ENCODE data around the gene MERTK. TPM values are rescaled to one million over a fixed set of nuclear protein-coding genes. Genes with fewer than 3 reads are reported as not detected.

Gene MERTK
- total and polyA plus RNA-seq, 2 of the 13 experiments (the other 11 are each of a cell fraction or from before 2014, with no cell fraction given): 37.3 to 44.7 TPM

GRCh38 chr2:111917106-111917505 lies 18.7 kb downstream of the MERTK start (continued):
- TF ChIP-seq CEBPZ (IDR thresholded peaks at IDR 0.05; ENCODE audit: low read length) (no peak), NFKBIZ (CRISPR knock-in tag; IDR thresholded peaks at IDR 0.05) (no peak), ZNF530 (CRISPR knock-in tag; IDR thresholded peaks at IDR 0.05; ENCODE audit: low read depth) (no peak), SAP130 (CRISPR knock-in tag; IDR thresholded peaks at IDR 0.05; ENCODE audit: low read depth) (no peak), SOX5 (CRISPR knock-in tag; IDR thresholded peaks at IDR 0.05; ENCODE audit: borderline replicate concordance) (no peak)

- Histone ChIP-seq H2AFZ (ENCODE audit: low read length) (no peak overlapping the region), H3K27me3 (ENCODE audit: control insufficient read depth in 1 of 2, insufficient read depth in 2 of 2, low read length in 2 of 2) (no peaks in the 10 kb centered on the region), H3K27ac (ENCODE audit: extremely low read length, insufficient read depth, low read length) (peak overlapping the region; percentile 87), H3K4me2 (ENCODE audit: low read depth, low read length) (no peak overlapping the region), H3K36me3 (replicated peaks in 1 of 2; ENCODE audit: control insufficient read depth in 1 of 2, insufficient read depth in 2 of 2, low read length in 2 of 2) (peaks cover 9 to 22% of the 10 kb centered on the region in 2 experiments), H3K9me3 (ENCODE audit: low read length) (no peaks in the 10 kb centered on the region), H3K4me3 (replicated peaks in 1 of 3; ENCODE audit: insufficient read depth in 1 of 3, low read depth in 2 of 3, low read length in 3 of 3) (no peak overlapping the region), H4K20me1 (ENCODE audit: insufficient read depth, low read length) (no peaks in the 10 kb centered on the region), H3K79me2 (ENCODE audit: insufficient read depth, low read length) (peaks cover 81% of the 10 kb centered on the region), H3K4me1 (ENCODE audit: insufficient read depth, low read length) (peaks cover 44% of the 10 kb centered on the region), H3K9ac (ENCODE audit: insufficient read depth, low read depth, low read length) (no peak overlapping the region)
- POLR2A ChIA-PET: interaction anchor here (1.0 to 2.6 kb wide), 3 partner anchors 8 to 68 kb away, joined by 3 to 17 read pairs (median 8); partner anchors contain the start of gene MERTK
- ATAC-seq (no peak), FAIRE-seq (no peak), DNase-seq (ENCODE audit: low spot score) (no peak)
- 93% methylated on average over 1 of the region's 1 CpG for WGBS (ENCODE audit: low lambda C conversion rate)
- intact Hi-C loops (cut with micrococcal nuclease; ENCODE audit: unreplicated experiment): loop anchor here (1.0 to 2.0 kb wide), 2 partner anchors 8 to 18 kb away; no protein-coding TSS in a partner anchor
- CTCF ChIA-PET (ENCODE audit: low intra/inter-chr PET ratio, low total read pairs): no interaction called here
- in situ Hi-C loops (cut with HindIII; ENCODE audit: extremely low pct_ligation_motif_present, low pct_unique_long_range_greater_than_20kb): no loop called here
- BruUV-seq (replicated peaks): TSS peak; percentile 12
- TF ChIP-seq LCORL (IDR thresholded peaks at IDR 0.05) (peak; percentile 75), LCORL (CRISPR knock-in tag; IDR thresholded peaks at IDR 0.05) (no peak), MAFF (IDR thresholded peaks at IDR 0.05; ENCODE audit: low read depth, low read length) (peak; percentile 99), RAD21 (CRISPR knock-in tag; IDR thresholded peaks at IDR 0.05) (no peak), SKIL (CRISPR knock-in tag; IDR thresholded peaks at IDR 0.05; ENCODE audit: borderline replicate concordance) (0 out of 2 replicates have a peak, but pooled peaks have one; percentile 19), SIX4 (CRISPR knock-in tag; IDR thresholded peaks at IDR 0.05) (peak; percentile 56; the same call in 1 of the 2 replicates), AHR (CRISPR knock-in tag; IDR thresholded peaks at IDR 0.05) (no peak), AGO2 (optimal IDR thresholded peaks at IDR 0.05; ENCODE audit: low read depth, low read length) (no peak), ZNF740 (CRISPR knock-in tag; IDR thresholded peaks at IDR 0.05) (no peak), THRA (CRISPR knock-in tag; IDR thresholded peaks at IDR 0.05; ENCODE audit: borderline replicate concordance) (no peak)
Observed at GRCh38 chr2:111918383-111918806, 20.0 kb downstream of the MERTK start.
